Neutrophil (primary cell): ENCODE measurements around the gene SLC35G3.
"Not testable (repeated sequence)": the region's sequence is repeated elsewhere in the genome, so short reads cannot be mapped to it uniquely, and the experiment has no call there.

Source experiments
- H3K27ac ChIP-seq: fragments of 200-600 bp; sonication (generic); 2 replicates; pipeline ENCODE4 v1.5.1; 2016; ENCODE audit warnings: mild to moderate bottlenecking, moderate library complexity
- H3K27me3 ChIP-seq: fragments of 200-600 bp; sonication (generic); 2 replicates; pipeline ENCODE4 v1.6.0; 2016; ENCODE audit warnings: mild to moderate bottlenecking
- H3K36me3 ChIP-seq: fragments of 200-600 bp; sonication (generic); 2 replicates; pipeline ENCODE4 v1.5.1; 2017
- H3K4me1 ChIP-seq, 2 experiments: fragments of 200-600 bp in 1 of 2; sonication (generic) in 1 of 2; 1 replicate in 1 of 2; 2 replicates in 1 of 2; pipeline versions ENCODE4 v1.5.1 to v1.6.1; 2013 to 2016; ENCODE audit warnings: low read depth in 1 of 2, low read length in 1 of 2, mild to moderate bottlenecking in 1 of 2, moderate library complexity in 1 of 2; ENCODE audit not compliant: control insufficient read depth in 1 of 2, insufficient read depth in 1 of 2
- H3K4me3 ChIP-seq, 2 experiments: fragments of 200-600 bp in 1 of 2; sonication (generic) in 1 of 2; 1 replicate in 1 of 2; 2 replicates in 1 of 2; pipeline ENCODE4 v1.5.1; 2013 to 2016; ENCODE audit warnings: low read depth in 1 of 2, low read length in 1 of 2, mild to moderate bottlenecking in 1 of 2, moderate library complexity in 1 of 2
- H3K9me3 ChIP-seq: fragments of 200-600 bp; sonication (generic); 2 replicates; pipeline ENCODE4 v1.5.1; 2016
- CTCF ChIP-seq: fragments of 200-600 bp; sonication (generic); IDR thresholded peaks from 2 replicates; pipeline ENCODE4 v1.5.1; 2016; ENCODE audit warnings: antibody characterized with exemption

SLC35G3 gene

GRCh38 chr17:35194001-35194400 is at the start of gene SLC35G3:
TSS of gene SLC35G3 (minus strand) at chr17:35194393. CDS start at chr17:35194307, 86 bp downstream.
- H3K4me1 ChIP-seq, H3K27ac ChIP-seq, H3K9me3 ChIP-seq, H3K4me3 ChIP-seq, H3K36me3 ChIP-seq, H3K27me3 ChIP-seq: not testable (repeated sequence)

- peaks cover 17 to 27% of the 10 kb centered on the region in 2 experiments for H3K4me1 ChIP-seq
- peak overlapping the region; percentile 74 to 82 for H3K4me3 ChIP-seq
- TF ChIP-seq CTCF, result no peak
- H3K27me3 ChIP-seq, result peaks cover 77% of the 10 kb centered on the region
- no peaks in the 10 kb centered on the region for H3K9me3 ChIP-seq
- no peaks in the 10 kb centered on the region for H3K36me3 ChIP-seq
- no peak overlapping the region for H3K27ac ChIP-seq
These were observed 49.6 kb upstream of the SLC35G3 start for GRCh38 chr17:35243561-35244340.

- Histone ChIP-seq H3K27me3 (peaks cover 77% of the 10 kb centered on the region), H3K9me3 (no peaks in the 10 kb centered on the region), H3K4me3 (peak within 1 kb of the TSS; percentile 74 to 82), H3K36me3 (no peaks in the 10 kb centered on the region), H3K27ac (peak within 1 kb of the TSS; percentile 82), H3K4me1 (peaks cover 17 to 27% of the 10 kb centered on the region in 2 experiments)
- TF ChIP-seq CTCF, result no peak
These were observed 48.8 kb upstream of the SLC35G3 start, which contains the start of gene SLFN5 for GRCh38 chr17:35242805-35243560. TSS of gene SLFN5 (plus strand) at chr17:35243072. CDS start at chr17:35258691, 15,619 bp downstream.

- TF ChIP-seq CTCF, result no peak
- H3K36me3 ChIP-seq, result no peaks in the 10 kb centered on the region
- H3K27me3 ChIP-seq, result peaks cover 79% of the 10 kb centered on the region
- H3K4me3 ChIP-seq, result peak overlapping the region; percentile 74 to 82
- peak overlapping the region; percentile 82 for H3K27ac ChIP-seq
- H3K4me1 ChIP-seq, result peaks cover 17 to 27% of the 10 kb centered on the region in 2 experiments
- no peaks in the 10 kb centered on the region for H3K9me3 ChIP-seq
These were observed 48.1 kb upstream of the SLC35G3 start for GRCh38 chr17:35242158-35242804.

GRCh38 chr17:35241520-35241919 is 47.3 kb upstream of the SLC35G3 start:
- Histone ChIP-seq H3K4me3 (peak overlapping the region in 1 of 2 experiments; percentile 82), H3K36me3 (no peaks in the 10 kb centered on the region), H3K27me3 (peaks cover 79% of the 10 kb centered on the region), H3K27ac (peak overlapping the region; percentile 82), H3K4me1 (peaks cover 17 to 27% of the 10 kb centered on the region in 2 experiments), H3K9me3 (no peaks in the 10 kb centered on the region)
- TF ChIP-seq CTCF, result no peak
